Body of pancreas (tissue), 4 donors: Measurements from ENCODE around the gene PITRM1. TPM values are rescaled to one million over a fixed set of nuclear protein-coding genes. Genes with fewer than 3 reads are reported as not detected.
A peak's percentile ranks its signal among the peaks of the same experiment; 100 is the strongest.

Experiments
- ATAC-seq: fragments of 150-250 bp; one replicate; pipeline ENCODE4 v1.9.1; 2016
- DNase-seq, 4 donors: peaks; one replicate each; pipeline ENCODE4 v3.0.0-alpha.2; 2019
- H3K27ac ChIP-seq, 4 donors: fragments of 200-600 bp; sonication (generic); 1 replicate in 3 of 4; 2 replicates in 1 of 4; pipeline versions ENCODE4 v1.5.1 to v1.6.1; 2016 to 2019; ENCODE audit warnings: mild to moderate bottlenecking in 1 of 4, mixed read lengths in 1 of 4, moderate library complexity in 1 of 4
- H3K27me3 ChIP-seq, 2 donors: fragments of 200-600 bp; sonication (generic); one replicate each; pipeline ENCODE4 v1.6.0; 2016; ENCODE audit warnings: mild to moderate bottlenecking in 1 of 2
- H3K36me3 ChIP-seq, 2 donors: fragments of 200-600 bp; sonication (generic); replicated peaks in 1 of 2; 2 replicates each; pipeline ENCODE4 v1.5.1; 2016; ENCODE audit warnings: low read depth in 2 of 2; ENCODE audit not compliant: insufficient read depth in 1 of 2
- H3K4me1 ChIP-seq: fragments of 200-600 bp; sonication (generic); one replicate; pipeline ENCODE4 v1.6.0; 2016
- H3K4me3 ChIP-seq, 2 donors: fragments of 200-600 bp; sonication (generic); 1 replicate in 1 of 2; 2 replicates in 1 of 2; pipeline ENCODE4 v1.5.1; 2016 to 2019
- H3K9me3 ChIP-seq, 3 donors: fragments of 200-600 bp; sonication (generic); 1 replicate in 2 of 3; 2 replicates in 1 of 3; pipeline ENCODE4 v1.5.1; 2016
- POLR2A ChIP-seq, 3 donors: fragments of 450-650 bp; IDR thresholded peaks; one replicate each; pipeline ENCODE4 v1.6.1; 2016; ENCODE audit warnings: antibody characterized with exemption in 3 of 3, mild to moderate bottlenecking in 2 of 3
- WGBS, 2 donors: methylation state at CpG; one replicate each; pipeline ENCODE4 v1.1.5; 2017; 5-methylcytosine and 5-hydroxymethylcytosine counted together
- intact Hi-C: fragments of 100-400 bp; cut with DNase I; formaldehyde crosslinking; loops from one replicate; pipeline ENCODE4 v1.15.1; 2023
- total RNA-seq, 2 donors: library from RNA; depleted of rRNA; stranded (reverse); fragments of >200 nt; gene quantifications; one replicate each; pipeline ENCODE4 v1.1.0, GENCODE V29; 2016
- TF ChIP-seq, protein P1 (sequence below), 7 experiments: fragments of 450-650 bp in 4 of 7; fragments of 200-600 bp in 3 of 7; sonication (generic) in 3 of 7; IDR thresholded peaks; one replicate each; pipeline ENCODE4 v1.5.1; 2016 to 2019; ENCODE audit warnings: antibody characterized with exemption in 7 of 7

PITRM1 gene
- total RNA-seq, 2 donors from 2014 or later = 34.9 to 45.4 TPM

DNA sequence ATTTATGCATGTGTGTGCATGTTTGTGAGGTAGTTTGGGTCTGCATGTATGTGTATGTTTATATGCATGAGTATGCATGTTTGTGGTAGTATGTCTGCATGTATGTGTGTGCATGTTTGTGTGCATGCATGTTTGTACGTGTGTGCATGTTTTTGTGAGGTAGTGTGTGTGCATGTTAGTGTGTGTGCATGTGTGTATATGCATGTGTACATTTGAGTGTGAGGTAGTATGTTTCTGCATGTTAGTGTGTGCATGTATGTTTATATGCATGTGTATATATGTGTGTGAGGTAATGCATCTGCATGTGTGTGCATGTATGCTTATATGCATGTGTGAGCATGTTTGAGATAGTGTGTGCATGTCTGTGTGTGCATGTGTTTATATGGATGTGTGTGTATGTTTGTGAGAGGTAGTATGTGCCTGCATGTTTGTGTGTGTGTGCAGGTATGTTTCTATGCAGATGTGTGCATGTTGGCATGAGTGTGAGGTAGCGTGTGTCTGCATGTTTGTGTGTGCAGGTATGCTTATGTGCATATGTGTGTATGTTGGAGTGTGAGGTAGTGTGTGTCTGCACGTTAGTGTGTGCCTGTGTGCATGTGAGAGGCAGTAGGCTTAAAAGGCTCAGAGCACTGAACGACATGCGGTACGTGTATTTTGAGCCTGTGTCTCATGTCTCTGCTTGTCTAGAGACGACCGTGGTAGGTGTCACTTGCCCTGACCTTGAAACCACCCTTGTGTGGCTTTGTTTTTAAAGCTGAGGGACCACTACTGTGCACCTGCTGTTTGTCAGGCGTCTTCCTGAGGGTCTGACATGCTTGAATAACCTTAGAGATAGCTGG lies 61.6 kb downstream of the PITRM1 start:
- Histone ChIP-seq H3K36me3 (peaks cover 0 to 1% of the 10 kb centered on the region in 2 donors), H3K4me1 (peaks cover 10% of the 10 kb centered on the region), H3K4me3 (no peak overlapping the region), H3K9me3 (no peaks in the 10 kb centered on the region), H3K27me3 (no peaks in the 10 kb centered on the region), H3K27ac (no peak overlapping the region)
- ATAC-seq (no peak), DNase-seq (no peak)
- 52 to 62% methylated on average over 7 to 9 of the region's 9 CpGs for WGBS, 2 donors
- TF ChIP-seq, protein P1, sequence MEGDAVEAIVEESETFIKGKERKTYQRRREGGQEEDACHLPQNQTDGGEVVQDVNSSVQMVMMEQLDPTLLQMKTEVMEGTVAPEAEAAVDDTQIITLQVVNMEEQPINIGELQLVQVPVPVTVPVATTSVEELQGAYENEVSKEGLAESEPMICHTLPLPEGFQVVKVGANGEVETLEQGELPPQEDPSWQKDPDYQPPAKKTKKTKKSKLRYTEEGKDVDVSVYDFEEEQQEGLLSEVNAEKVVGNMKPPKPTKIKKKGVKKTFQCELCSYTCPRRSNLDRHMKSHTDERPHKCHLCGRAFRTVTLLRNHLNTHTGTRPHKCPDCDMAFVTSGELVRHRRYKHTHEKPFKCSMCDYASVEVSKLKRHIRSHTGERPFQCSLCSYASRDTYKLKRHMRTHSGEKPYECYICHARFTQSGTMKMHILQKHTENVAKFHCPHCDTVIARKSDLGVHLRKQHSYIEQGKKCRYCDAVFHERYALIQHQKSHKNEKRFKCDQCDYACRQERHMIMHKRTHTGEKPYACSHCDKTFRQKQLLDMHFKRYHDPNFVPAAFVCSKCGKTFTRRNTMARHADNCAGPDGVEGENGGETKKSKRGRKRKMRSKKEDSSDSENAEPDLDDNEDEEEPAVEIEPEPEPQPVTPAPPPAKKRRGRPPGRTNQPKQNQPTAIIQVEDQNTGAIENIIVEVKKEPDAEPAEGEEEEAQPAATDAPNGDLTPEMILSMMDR (IDR thresholded peaks at IDR 0.05) = no peak
- no peak for TF ChIP-seq POLR2A (IDR thresholded peaks at IDR 0.05)
- intact Hi-C loops = no loop called here

DNA sequence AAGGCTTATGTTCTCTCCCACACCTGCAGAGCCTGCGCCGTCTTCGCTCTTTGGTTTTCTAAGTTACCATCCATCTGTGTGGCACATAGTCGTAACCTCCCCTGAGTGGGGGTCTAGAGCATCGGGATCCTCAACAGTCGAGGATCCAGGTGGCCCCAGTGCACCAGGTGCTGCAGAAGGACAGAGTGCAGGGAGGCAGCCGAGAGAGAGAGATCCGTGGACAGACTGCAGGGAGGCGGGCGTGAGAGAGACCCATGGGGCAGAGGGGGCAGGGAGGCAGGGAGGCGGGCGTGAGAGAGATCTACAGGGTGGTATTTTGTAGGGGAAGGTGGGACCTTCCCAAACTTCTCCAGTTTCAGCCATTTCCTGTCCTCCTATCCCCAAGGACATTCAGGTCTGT lies 62.9 kb downstream of the PITRM1 start:
- no peaks in the 10 kb centered on the region for H3K27me3 ChIP-seq
- H3K4me3 ChIP-seq = no peak overlapping the region
- no peak for TF ChIP-seq POLR2A (IDR thresholded peaks at IDR 0.05)
- ATAC-seq (no peak), DNase-seq (no peak)
- H3K36me3 ChIP-seq = peaks cover 0 to 1% of the 10 kb centered on the region in 2 donors
- WGBS, 2 donors = 69 to 76% methylated on average over 12 of the region's 12 CpGs
- intact Hi-C loops = no loop called here
- H3K4me1 ChIP-seq = peaks cover 10% of the 10 kb centered on the region
- H3K9me3 ChIP-seq = no peaks in the 10 kb centered on the region
- no peak overlapping the region for H3K27ac ChIP-seq

DNA sequence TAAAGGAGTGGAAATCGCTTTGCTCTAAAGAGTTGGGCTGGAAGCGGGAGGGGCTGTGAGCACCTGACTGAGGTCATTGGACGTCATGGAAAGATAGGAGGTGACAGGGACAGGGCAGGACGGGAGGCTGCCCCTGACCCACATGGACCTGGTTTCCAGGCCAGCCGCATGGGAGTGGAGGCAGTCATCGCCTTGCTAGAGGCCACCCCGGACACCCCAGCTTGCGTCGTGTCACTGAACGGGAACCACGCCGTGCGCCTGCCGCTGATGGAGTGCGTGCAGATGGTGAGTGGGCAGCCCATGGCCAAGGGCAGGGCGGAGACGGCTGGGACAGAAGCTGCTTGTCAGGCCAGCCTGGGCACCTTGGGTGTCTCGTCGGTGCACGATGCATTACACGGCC lies 63.4 kb downstream of the PITRM1 start:
- no peaks in the 10 kb centered on the region for H3K9me3 ChIP-seq
- H3K36me3 ChIP-seq = peaks cover 0 to 1% of the 10 kb centered on the region in 2 donors
- no peak for TF ChIP-seq POLR2A (IDR thresholded peaks at IDR 0.05)
- TF ChIP-seq, protein P1 (IDR thresholded peaks at IDR 0.05) = no peak
- H3K4me3 ChIP-seq = no peak overlapping the region
- peak overlapping the region in 3 of 4 donors; percentile 76 to 86 (median 85) for H3K27ac ChIP-seq
- DNase-seq (no peak), ATAC-seq (no peak)
- intact Hi-C loops = no loop called here
- WGBS, 2 donors = 73 to 83% methylated on average over 14 to 21 of the region's 21 CpGs
- no peaks in the 10 kb centered on the region for H3K27me3 ChIP-seq
- H3K4me1 ChIP-seq = peaks cover 10% of the 10 kb centered on the region

DNA sequence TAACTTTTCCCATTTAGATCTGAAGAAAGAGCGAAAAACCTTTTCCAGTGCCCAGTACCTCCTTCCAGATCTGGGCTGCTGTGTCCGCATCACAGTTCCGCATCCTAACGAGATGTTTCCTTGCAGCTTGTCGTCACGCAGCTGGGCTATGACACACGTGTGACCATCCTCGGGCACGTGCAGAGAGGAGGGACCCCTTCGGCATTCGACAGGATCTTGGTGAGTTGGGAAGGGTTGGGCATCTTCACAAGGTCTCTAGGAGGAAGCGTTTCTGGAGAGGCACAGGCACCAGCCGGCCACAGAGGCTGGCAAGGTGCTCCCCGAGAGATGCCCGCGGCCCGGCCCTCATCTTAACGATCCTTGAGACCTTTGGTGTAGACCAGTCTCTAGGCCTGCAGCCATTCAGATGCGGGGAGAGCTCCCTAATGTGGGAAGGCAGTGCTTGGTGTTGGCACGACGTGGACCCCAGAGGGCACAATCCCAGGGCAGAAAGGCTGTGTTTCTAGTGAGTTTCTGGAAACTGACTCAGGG lies 63.9 kb downstream of the PITRM1 start:
- H3K27ac ChIP-seq = peak overlapping the region in 3 of 4 donors; percentile 76 to 86 (median 85)

DNA sequence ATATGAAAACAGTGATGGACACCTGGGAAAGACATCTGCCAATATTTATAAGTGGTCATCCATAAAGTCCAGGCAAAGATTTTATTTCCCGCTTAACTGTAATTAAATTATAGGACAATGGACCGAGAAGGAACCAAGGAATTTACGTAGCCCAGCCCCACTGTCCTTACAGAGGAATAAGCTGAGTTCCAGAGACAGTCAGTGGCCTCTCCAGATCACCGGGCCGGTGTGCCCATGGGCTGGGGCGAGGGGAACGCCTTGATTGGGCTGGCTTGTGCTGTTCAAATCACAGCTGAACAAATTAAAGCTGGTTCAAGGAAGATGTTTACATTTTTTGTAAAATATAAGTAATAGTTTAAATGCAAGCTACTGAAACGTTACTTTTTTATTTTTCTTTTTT lies 64.5 kb downstream of the PITRM1 start:
- peaks cover 14% of the 10 kb centered on the region for H3K4me1 ChIP-seq
- peak overlapping the region; percentile 76 to 86 (median 84) for H3K27ac ChIP-seq
- TF ChIP-seq, protein P1 (IDR thresholded peaks at IDR 0.05) = no peak
- no peak for TF ChIP-seq POLR2A (IDR thresholded peaks at IDR 0.05)
- H3K4me3 ChIP-seq = no peak overlapping the region
- intact Hi-C loops = no loop called here
- peaks cover 0 to 1% of the 10 kb centered on the region in 2 donors for H3K36me3 ChIP-seq
- DNase-seq = no peak
- H3K27me3 ChIP-seq = no peaks in the 10 kb centered on the region
- ATAC-seq = no peak
- WGBS, 2 donors = 56 to 64% methylated on average over 8 of the region's 8 CpGs
- no peaks in the 10 kb centered on the region for H3K9me3 ChIP-seq

More for the DNA sequence above, 63.9 kb downstream of the PITRM1 start:
- peaks cover 0 to 1% of the 10 kb centered on the region in 2 donors for H3K36me3 ChIP-seq
- WGBS, 2 donors = 69 to 75% methylated on average over 15 to 21 of the region's 21 CpGs
- intact Hi-C loops = no loop called here
- no peaks in the 10 kb centered on the region for H3K27me3 ChIP-seq
- no peak for TF ChIP-seq POLR2A (IDR thresholded peaks at IDR 0.05)
- TF ChIP-seq, protein P1 (IDR thresholded peaks at IDR 0.05) = no peak
- H3K9me3 ChIP-seq = no peaks in the 10 kb centered on the region
- no peak for DNase-seq
- no peak for ATAC-seq
- H3K4me3 ChIP-seq = no peak overlapping the region
- peaks cover 10% of the 10 kb centered on the region for H3K4me1 ChIP-seq
